ENCODE measurements around the gene BNC2.

GRCh38 chr9:16461851-16462250, 408.6 kb downstream of the BNC2 start:
- TF ChIP-seq EZH2 (IDR thresholded peaks at IDR 0.05; ENCODE audit: insufficient read depth, poor library complexity, severe bottlenecking) (no peak), EZH2phosphoT487 (IDR thresholded peaks at IDR 0.05; ENCODE audit: insufficient read depth, low read depth) (no peak)

Data from GM23248 (cell line).